MM.1S (cell line): ENCODE results near the gene ATP4A.
"Not testable (repeated sequence)": the region's sequence is repeated elsewhere in the genome, so short reads cannot be mapped to it uniquely, and the experiment has no call there.

ENCODE experiments used
- CTCF ChIP-seq: fragments of 300-600 bp; sonication (generic); IDR thresholded peaks from 2 replicates; pipeline ENCODE4 v1.5.1; 2016; ENCODE audit warnings: antibody characterized with exemption, low read length, mixed read lengths
- EZH2 ChIP-seq: fragments of 300-600 bp; sonication (generic); optimal IDR thresholded peaks from 2 replicates; pipeline ENCODE3; 2017; ENCODE audit warnings: low read depth, mild to moderate bottlenecking, antibody characterized with exemption, low read length, mixed read lengths
- EZH2phosphoT487 ChIP-seq: fragments of 300-600 bp; sonication (generic); IDR thresholded peaks from 2 replicates; pipeline ENCODE4 v1.6.1; 2018; ENCODE audit warnings: antibody characterized with exemption, low read length

- TF ChIP-seq CTCF, EZH2, EZH2phosphoT487: not testable (repeated sequence)
Observed at GRCh38 chr19:35604436-35604835, 41.0 kb upstream of the ATP4A start.
